NCI-H510A (cell line): ENCODE measurements around the gene PLA2G3.

Source experiments
- DNase-seq: peaks from one replicate; lab custom pipeline; 2025; lab: John Stamatoyannopoulos, UW

PLA2G3 gene

GRCh38 chr22:31144223-31144622 is 3.9 kb upstream of the PLA2G3 start:
- DNase-seq, result no peak

- no peak for DNase-seq
These were observed 3.2 kb upstream of the PLA2G3 start for GRCh38 chr22:31143537-31143936.

GRCh38 chr22:31143038-31143437 is 2.7 kb upstream of the PLA2G3 start:
- no peak for DNase-seq

DNA sequence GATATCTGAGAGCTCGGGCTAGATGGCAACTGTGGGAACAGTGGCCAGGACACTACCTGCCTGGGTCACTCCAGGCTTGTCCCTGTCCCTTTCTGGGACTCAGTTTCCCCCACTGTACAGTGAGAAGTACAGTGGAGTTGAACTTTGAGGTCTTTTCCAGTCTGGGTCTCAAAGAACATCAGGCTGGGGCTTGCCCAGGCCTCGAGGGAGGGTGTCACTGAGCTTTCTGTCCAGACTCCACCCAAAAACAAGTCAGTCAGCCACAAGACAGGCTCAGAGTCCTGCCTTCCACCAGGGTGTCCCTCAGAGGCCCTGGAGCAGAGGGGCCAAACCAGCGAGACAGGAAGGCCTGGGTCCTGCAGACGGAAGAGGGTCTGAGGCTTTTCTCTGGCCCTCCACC is 2.0 kb upstream of the PLA2G3 start:
- DNase-seq, result no peak

DNA sequence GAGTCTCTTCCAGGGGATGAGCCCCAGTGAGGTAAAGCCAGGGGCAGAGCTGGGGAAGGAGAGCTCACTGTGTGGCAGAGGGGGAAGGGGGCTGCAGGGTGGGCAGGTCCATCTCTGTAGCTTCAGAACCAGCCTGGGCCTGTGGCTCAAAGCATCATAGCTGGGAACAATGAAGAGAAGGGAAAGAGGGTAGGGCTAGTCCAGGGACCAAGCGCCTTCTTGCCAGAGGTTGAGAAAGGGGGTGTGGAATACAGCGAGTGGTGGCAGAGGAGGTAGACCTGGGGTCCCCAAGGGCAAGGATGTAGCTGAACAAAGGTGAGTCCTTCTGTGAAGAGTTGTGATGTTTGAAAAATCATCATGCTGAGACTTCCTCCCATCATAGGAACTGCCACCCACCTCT is 1.2 kb upstream of the PLA2G3 start:
- DNase-seq, result no peak

DNA sequence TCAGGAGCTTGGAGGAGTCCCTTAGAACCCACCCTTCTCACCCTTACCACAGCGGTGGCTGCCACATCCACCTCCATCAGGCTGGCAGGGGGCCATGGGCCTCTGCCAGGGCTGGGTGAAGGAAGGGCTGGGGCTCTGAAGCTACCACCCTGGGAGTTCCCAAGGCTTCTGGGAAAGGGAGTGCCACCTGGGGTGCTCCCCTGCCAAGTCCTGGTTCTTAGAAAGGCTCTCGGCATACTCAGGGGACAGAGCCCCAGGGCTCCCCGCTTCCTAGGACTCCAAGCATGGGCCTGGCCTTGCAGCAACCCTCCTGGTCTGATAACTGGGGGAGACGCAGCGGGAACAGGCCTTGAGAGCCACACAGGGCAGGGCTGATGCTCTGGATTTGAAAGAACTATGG is 438 bp upstream of the PLA2G3 start:
- DNase-seq, result no peak

- DNase-seq, result no peak
These were observed 1.2 kb downstream of the PLA2G3 start for GRCh38 chr22:31139066-31139465.

- no peak for DNase-seq
These were observed 2.2 kb downstream of the PLA2G3 start for GRCh38 chr22:31138126-31138525.

GRCh38 chr22:31137721-31138120 is 2.6 kb downstream of the PLA2G3 start:
- no peak for DNase-seq

DNA sequence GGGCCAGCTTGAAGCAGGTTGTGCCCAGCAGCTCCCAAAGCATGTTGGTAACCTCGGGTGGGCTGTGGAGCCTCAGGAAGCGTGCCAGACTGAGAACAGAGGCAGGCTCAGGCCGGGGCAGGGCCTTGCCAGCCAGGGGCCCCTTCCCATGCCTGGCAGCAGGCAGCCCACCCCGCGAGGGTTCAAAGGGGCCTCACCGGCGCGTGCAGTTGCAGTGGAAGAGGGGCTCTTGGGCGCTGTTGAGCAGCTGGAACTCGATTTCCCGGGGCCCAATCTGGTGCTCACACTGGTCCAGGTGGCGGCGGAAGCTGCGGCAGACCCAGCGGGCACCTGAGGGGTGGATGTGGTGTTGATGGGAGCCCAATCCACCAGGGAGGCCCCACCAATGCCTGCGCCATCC is 3.6 kb downstream of the PLA2G3 start:
- DNase-seq, result no peak

DNA sequence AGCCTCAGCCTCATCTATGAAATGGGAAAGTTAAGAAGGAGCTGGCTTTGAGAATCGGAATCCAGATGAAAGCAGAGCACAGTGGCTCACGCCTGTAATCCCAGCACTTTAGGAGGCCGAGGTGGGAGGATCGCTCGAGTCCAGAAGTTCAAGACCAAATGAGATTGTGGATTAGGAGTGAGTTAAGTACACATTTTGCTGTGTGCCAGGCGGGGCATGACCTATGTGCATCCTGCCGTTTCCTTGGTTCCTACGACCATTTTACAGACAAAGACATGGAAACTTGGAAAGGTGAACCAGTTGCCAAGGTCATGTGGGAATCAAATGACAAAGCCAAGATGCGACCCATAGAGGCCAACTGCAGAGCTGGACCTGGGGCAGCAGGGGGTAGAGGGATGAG is 4.2 kb downstream of the PLA2G3 start:
- no peak for DNase-seq

DNA sequence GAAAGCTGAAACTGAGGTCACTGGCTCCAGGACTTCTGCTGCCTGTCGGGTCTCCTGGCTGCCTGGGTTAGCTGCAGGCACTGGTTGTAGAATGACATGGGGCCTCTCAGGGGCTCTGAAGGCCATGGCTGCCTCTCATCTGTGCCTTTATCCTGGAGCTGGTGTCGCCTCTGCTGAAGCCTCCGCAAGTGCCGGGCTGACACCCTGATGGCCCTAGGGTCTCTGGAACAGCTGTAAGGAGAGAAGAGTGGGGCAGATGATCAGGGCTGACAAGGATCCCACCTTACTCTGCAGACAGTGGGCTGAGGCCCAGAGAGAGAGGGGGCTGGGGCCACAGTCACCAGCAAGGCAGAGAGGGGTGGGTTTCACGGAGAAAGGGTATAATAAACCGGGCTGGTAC is 4.6 kb downstream of the PLA2G3 start:
- DNase-seq, result no peak

GRCh38 chr22:31134688-31135087 is 5.6 kb downstream of the PLA2G3 start:
- no peak for DNase-seq

GRCh38 chr22:31133911-31134310 is 6.4 kb downstream of the PLA2G3 start:
- DNase-seq, result no peak

- no peak for DNase-seq
These were observed 9.4 kb downstream of the PLA2G3 start for GRCh38 chr22:31130873-31131272.

GRCh38 chr22:31128156-31128555 is 12.2 kb downstream of the PLA2G3 start:
- no peak for DNase-seq

GRCh38 chr22:31127181-31127772 is 13.0 kb downstream of the PLA2G3 start:
- no peak for DNase-seq

DNA sequence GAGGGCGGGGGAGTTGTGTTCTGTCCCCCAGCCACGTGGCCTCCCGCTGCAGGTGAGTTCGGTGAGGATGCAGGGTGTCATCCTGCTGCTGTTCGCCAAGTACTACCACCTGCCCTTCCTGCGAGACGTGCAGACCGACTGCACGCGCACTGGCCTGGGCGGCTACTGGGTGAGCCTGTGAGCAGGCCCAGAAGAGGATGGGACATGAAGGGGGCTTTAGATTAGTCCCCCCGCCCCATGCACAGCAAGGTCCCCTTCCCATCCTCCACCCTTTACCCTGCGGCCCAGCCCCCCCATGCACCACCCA is 13.5 kb downstream of the PLA2G3 start:
- DNase-seq, result no peak

DNA sequence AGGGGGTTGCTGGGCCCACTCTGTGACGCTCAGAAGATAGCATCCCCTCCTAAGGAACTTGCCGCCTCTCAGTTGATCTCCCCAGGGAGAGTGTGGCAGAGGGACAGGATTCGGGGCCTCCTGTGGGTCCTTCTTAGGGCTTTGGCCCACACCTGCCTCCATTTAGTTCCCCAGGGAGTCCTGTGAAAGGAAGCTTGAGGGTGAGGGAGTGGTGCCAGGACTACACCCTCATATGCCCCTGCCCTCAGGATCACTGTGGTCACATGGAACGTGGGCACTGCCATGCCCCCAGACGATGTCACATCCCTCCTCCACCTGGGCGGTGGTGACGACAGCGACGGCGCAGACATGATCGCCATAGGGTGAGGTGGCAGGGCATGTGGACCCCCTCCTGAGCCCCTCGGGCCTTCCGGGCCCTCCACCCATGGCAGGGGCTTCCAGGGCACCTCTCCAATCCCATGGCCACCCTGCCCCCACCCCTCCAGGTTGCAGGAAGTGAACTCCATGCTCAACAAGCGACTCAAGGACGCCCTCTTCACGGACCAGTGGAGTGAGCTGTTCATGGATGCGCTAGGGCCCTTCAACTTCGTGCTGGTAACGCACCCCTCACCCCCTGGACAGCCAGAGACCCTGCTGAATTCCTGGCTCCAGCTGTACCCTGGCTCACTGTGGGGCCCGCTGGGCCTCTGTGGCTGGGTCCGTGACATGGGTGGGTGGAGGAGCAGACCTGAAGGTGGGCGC is 14.0 kb downstream of the PLA2G3 start:
- DNase-seq, result peak; percentile 54

DNA sequence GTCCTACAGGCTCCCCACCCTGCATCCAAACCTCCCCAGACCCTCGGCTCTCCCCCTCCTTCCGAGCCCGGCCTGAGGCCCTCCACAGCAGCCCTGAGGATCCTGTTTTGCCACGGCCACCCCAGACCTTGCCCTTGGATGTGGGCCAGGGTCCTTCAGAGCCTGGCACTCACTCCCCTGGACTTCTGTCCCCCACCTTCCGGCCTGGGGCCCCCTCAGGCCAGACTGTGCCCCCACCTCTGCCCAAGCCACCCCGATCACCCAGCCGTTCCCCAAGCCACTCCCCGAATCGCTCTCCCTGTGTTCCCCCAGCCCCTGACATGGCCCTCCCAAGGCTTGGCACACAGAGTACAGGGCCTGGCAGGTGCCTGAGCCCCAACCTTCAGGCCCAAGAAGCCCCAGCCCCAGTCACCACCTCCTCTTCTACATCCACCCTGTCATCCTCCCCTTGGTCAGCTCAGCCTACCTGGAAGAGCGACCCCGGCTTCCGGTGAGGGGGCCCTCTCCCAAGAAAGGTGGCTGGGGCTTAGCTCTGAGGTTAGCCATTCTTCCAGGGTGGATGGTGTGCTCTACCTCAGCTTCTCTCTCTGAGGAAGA is 14.7 kb downstream of the PLA2G3 start:
- DNase-seq, result no peak

DNA sequence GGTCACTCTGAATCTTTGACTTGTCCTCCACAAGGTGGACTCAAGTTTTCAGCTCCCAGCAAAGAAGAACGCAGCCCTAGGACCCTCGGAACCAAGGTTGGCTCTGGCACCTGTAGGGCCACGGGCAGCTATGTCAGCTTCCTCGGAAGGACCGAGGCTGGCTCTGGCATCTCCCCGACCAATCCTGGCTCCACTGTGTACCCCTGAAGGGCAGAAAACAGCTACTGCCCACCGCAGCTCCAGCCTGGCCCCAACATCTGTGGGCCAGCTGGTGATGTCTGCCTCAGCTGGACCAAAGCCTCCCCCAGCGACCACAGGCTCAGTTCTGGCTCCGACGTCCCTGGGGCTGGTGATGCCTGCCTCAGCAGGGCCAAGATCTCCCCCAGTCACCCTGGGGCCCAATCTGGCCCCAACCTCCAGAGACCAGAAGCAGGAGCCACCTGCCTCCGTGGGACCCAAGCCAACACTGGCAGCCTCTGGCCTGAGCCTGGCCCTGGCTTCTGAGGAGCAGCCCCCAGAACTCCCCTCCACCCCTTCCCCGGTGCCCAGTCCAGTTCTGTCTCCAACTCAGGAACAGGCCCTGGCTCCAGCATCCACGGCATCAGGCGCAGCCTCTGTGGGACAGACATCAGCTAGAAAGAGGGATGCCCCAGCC is 15.4 kb downstream of the PLA2G3 start:
- DNase-seq, result no peak

- no peak for DNase-seq
These were observed 16.0 kb downstream of the PLA2G3 start for GRCh38 chr22:31124290-31124689.

GRCh38 chr22:31123292-31123602 is 17.1 kb downstream of the PLA2G3 start:
- no peak for DNase-seq
